LHCN-M2 (cell line): ENCODE measurements around the gene LMO1. TPM values are rescaled to one million over a fixed set of nuclear protein-coding genes. Genes with fewer than 3 reads are reported as not detected.

Source experiments
- DNase-seq: peaks from one replicate; pipeline ENCODE4 v3.0.0-alpha.2; 2012; ENCODE audit warnings: low read depth
- polyA plus RNA-seq: library from polyadenylated mRNA; unstranded; fragments of >200 nt; gene quantifications from one replicate; pipeline ENCODE4 v1.2.1, GENCODE V29; 2012; ENCODE audit warnings: missing spikeins
- total RNA-seq: library from RNA; depleted of rRNA; stranded (reverse); fragments of >200 nt; gene quantifications from 2 replicates; pipeline ENCODE4 v1.2.3, GENCODE V29; 2014; rRNA removed

LMO1 gene
- not detected in 2 replicates for total RNA-seq
- polyA plus RNA-seq: not detected

GRCh38 chr11:8263769-8264410 is at the start of gene LMO1:
TSS of gene LMO1 (minus strand) at chr11:8263878. CDS start at chr11:8263362, 516 bp downstream.
- peak; percentile 39 for DNase-seq

DNA sequence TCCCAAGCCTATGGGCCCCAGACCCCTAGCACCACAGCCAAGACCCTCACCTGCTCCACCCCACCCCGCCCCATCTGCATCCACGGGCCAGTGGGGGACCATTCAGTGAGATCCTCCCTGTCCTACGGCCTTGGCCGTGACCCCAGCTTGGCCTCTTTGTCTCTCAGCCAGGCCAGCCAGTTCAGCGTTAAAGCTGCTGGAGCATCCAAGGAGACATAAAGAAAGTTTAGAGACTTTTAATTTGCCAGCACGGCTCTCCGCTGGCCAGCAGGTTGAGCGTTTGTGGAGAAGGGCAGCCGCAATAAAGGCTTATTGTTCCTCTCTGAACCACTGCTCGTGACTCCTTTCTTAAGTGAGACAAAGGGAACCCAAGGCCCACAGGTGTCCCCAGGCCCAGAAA is 49.3 kb upstream of the LMO1 start:
- DNase-seq: no peak

DNA sequence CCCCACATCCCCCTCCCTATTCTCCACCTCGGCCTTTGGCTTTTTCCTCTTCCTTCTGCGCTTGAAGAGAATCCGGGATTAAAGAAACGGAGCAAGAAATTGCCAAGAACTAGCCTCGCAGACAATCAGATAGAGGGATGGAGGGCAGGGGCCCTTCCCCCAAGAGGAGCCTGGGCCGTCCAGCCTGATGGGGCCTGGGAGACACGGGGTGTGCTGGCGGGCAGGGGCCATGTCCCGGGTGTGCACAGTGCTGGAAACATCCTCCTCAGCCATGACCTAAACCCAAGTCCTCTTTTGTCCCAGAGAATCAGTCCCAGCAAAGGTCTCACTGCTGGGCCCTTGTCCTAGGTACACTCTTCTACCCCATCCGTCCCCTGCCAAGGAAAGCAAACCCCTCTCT is 47.7 kb upstream of the LMO1 start:
- no peak for DNase-seq

GRCh38 chr11:8310743-8311298 is 47.1 kb upstream of the LMO1 start:
- no peak for DNase-seq

DNA sequence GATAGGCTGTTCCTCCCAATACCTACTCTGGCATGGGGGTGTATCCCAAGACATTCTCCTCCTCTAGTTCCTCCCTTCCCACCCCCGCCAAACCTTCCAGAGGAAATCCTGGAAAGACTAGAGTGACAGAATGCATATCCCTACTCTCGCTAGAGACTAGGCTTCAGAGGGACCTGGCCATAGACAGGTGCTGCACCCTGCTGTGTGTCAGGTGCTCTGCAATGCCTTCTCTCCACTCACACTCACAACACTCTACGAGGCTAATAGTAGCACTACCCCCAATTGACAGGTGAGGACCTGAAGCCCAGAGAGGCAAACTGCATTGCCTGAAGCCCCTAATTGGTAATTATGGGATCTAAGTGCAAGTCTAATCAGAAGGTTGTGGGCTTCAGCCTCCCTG is 46.2 kb upstream of the LMO1 start:
- no peak for DNase-seq

DNA sequence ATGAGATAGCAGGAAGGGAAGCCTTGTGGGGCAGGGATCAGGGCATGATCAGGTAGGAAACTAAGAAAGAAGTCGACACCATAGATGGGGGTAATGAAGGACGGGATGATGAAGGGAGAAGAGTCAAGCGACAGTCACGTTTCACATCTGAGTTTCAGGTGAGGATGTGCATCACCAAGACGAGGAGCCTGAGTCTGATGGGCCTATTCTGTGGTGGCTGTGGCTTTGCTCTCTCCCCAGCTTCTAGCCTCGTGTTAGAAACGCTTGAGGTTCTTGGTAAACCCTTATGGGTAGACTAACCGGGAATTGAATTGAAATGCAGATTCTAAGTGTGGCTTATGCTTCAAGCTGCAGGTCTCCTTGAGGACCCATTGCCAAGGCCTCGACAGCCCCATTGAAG is 45.6 kb upstream of the LMO1 start:
- DNase-seq: no peak

DNA sequence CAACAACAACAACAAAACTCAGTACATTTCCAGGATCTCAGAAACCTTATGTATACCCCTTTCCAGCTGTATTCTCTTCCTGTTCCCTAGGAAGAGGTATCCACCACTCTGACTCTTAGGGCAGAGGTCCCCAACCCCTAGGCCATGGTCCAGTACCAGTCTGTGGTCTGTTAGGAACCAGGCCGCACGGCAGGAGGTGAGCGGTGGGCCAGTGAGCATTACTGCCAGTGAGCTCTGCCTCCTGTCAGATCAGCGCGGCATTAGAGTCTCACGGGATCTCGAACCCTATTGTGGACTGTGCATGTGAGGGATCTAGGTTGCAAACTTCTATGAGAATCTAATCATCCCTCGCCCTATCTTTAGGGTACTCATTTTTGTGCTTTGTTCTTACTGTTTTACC is 43.9 kb upstream of the LMO1 start:
- no peak for DNase-seq

- no peak for DNase-seq
Measured at GRCh38 chr11:8301622-8302021, 37.9 kb upstream of the LMO1 start.

- no peak for DNase-seq
Measured at GRCh38 chr11:8298801-8299786, 35.4 kb upstream of the LMO1 start.

DNA sequence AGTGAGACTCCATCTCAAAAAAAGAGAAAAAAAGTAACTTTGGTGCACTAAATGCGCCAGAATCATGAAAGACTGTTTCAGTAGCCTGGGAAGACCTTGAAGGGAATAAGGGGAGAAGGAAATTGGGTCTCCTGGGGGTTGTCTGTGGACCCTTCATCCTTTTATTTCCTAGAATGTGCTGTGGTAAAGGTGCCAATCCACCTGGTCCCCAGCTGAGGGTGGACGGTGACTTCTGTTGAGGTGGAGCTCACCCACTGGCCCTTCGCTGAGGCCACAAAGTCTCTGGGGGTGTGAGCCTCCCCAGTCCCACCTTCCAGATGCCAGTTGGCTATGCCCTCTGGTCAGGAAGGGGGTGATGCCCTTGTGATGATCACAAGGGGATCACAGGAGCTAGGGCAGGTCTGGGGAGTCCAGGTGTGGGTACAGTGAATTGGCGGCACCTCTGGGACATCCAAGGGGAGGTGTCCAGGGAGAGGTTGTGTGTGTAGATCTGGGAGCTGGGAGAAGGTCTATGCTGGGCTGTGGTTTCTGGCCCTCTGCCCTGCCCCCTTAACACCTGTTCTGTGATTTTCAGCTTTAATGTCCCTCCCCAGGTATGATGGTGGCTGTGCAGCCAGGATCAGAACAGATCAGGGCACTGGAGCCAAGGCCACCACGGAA is 34.2 kb upstream of the LMO1 start:
- no peak for DNase-seq

DNA sequence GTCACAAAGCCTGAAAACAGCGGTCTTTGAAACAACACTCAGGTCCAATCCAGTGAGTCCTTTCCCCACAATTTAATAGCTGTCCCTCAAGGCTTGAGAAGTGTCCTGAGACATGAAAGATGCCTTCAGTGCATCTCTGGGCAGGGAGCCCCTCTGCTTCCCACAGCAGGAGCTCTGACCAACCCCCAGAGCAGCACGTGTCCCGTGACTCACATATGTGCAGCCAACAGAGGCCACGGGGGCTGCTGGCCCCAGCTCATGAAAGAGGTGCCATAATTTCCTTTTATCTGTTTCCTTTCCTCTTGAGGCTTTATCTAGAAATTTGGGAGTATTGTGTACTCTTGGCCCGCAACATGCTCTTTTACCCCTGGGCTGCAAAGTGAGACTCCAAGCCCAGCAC is 33.2 kb upstream of the LMO1 start:
- DNase-seq: no peak

DNA sequence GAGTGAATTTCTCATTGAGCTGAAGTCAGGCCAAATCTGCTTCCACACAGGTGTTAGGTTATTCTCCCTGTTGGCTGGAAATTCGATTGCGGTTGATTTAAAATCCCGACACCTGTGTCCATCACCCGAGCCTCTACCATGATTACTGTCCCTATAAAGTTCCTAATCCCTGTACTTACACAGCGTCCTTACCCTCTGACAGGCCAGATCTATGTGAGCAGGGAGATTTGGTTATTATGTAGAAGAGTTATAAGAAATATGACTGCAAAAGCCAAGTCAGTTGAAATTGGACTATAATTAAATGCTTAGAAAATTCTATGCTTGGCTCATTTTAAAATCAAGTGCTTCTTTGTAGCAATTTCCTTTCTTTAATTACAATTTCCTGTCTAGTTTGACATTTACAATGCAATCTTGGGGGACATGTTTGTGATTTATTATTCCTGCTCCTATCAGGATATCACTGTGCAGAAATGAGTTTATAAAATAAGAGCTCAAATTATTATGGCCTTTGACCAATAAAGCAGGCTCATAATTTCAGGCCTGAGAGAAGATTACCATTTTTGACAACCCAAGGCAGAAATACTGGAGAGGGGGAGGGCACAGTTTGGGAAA is 32.5 kb upstream of the LMO1 start:
- no peak for DNase-seq

DNA sequence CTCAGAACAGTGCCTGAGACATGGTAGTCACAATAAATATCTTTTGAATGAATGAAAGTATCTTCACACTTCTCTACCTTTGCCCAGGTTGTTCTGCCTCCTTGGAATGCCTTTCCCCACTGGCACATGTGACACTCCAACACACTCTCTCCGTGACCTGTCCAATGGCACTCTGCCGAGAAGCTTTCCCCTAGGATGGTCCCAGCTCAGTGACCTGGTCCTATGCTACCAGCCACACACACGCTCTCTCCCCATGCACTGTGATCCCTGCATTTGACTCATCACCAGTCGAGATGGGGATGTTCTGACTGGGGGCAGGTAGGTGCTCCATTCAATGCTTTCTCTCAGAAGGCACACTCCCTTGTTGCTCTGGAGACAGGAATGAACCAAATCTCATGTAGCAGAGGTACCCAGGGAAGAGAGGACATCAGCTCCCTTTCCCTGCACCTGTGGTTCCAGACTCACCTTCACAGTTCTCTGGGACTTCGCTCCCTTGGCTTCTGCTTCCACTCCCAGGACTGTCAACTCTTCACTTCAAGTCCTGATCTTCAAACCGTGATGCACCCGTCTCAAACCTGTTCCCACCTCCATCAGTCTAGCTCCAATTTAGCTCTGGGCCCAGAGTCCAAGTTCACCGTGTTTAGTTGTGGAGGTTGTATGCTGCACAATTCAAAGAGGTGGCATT is 30.7 kb upstream of the LMO1 start:
- no peak for DNase-seq

GRCh38 chr11:8293171-8293570 is 29.5 kb upstream of the LMO1 start:
- no peak for DNase-seq

DNA sequence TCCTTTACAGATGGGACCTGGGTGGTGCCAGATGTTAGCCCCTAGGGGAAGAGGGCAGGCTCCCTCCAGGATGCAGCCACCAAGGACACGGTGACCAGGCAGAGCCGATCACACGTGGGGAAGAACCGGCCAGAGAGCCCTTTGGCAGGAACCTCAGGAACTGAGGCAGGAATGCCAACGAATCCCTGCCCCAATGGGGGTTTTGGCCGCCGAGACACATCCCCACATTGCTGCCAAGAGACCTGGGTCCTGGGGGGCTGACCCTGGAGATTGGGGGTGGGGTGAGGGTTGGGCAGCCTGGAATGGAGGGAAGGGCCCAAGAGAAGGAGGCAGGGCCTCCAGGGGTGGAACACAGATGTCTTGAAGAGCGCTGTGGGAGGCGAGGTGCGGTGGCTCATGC is 28.7 kb upstream of the LMO1 start:
- DNase-seq: no peak

GRCh38 chr11:8291421-8292350 is 28.0 kb upstream of the LMO1 start:
- DNase-seq: no peak

GRCh38 chr11:8290081-8290810 is 26.6 kb upstream of the LMO1 start:
- no peak for DNase-seq

- DNase-seq: no peak
Measured at GRCh38 chr11:8289492-8289918, 25.8 kb upstream of the LMO1 start.
